Mesenchymal stem cell (in vitro differentiated cells and primary cell): ENCODE data around the gene RRAD.

ENCODE experiments used
- DNase-seq: peaks from one replicate; pipeline ENCODE4 v3.0.0-alpha.2; 2013
- H2AFZ ChIP-seq: one replicate; pipeline ENCODE4 v1.6.1; 2013; ENCODE audit warnings: low read depth, mild to moderate bottlenecking, control low read depth, inconsistent platforms, low read length, moderate library complexity
- H2AK5ac ChIP-seq: 2 replicates; pipeline ENCODE4 v1.6.1; 2013; ENCODE audit warnings: low read length, moderate library complexity, mild to moderate bottlenecking, inconsistent platforms; ENCODE audit not compliant: severe bottlenecking
- H2BK120ac ChIP-seq: one replicate; pipeline ENCODE4 v1.6.1; 2013; ENCODE audit warnings: low read depth, mild to moderate bottlenecking, inconsistent platforms, low read length, moderate library complexity
- H2BK12ac ChIP-seq, 2 experiments: one replicate each; pipeline ENCODE4 v1.6.1; 2013; ENCODE audit warnings: inconsistent platforms in 2 of 2, low read length in 2 of 2, mild to moderate bottlenecking in 2 of 2, moderate library complexity in 2 of 2, control low read depth in 1 of 2
- H2BK15ac ChIP-seq: one replicate; pipeline ENCODE4 v1.6.1; 2013; ENCODE audit warnings: mild to moderate bottlenecking, low read depth, inconsistent platforms; ENCODE audit not compliant: poor library complexity, severe bottlenecking
- H2BK5ac ChIP-seq: 2 replicates; pipeline ENCODE4 v1.6.1; 2013; ENCODE audit warnings: low read depth, mild to moderate bottlenecking, low read length, control low read depth, inconsistent platforms; ENCODE audit not compliant: poor library complexity, severe bottlenecking
- H3K14ac ChIP-seq, 2 experiments: one replicate each; pipeline ENCODE4 v1.6.1; 2013; ENCODE audit warnings: inconsistent platforms in 2 of 2, low read length in 2 of 2, control low read depth in 1 of 2, mild to moderate bottlenecking in 1 of 2, moderate library complexity in 1 of 2
- H3K18ac ChIP-seq, 2 experiments: one replicate each; pipeline ENCODE4 v1.6.1; 2013; ENCODE audit warnings: inconsistent platforms in 2 of 2, low read length in 2 of 2, control low read depth in 1 of 2, low read depth in 1 of 2, mild to moderate bottlenecking in 1 of 2
- H3K23ac ChIP-seq, 2 experiments: one replicate each; pipeline ENCODE4 v1.6.1; 2013; ENCODE audit warnings: inconsistent platforms in 2 of 2, low read length in 2 of 2, mild to moderate bottlenecking in 2 of 2, moderate library complexity in 2 of 2, control low read depth in 1 of 2
- H3K27ac ChIP-seq: 2 replicates; pipeline ENCODE4 v1.5.1; 2013; ENCODE audit warnings: mild to moderate bottlenecking, moderate library complexity, low read length, control low read depth, inconsistent platforms; ENCODE audit not compliant: poor library complexity, severe bottlenecking
- H3K27me3 ChIP-seq, 2 experiments: 2 replicates each; pipeline versions ENCODE4 v1.6.1 to v1.7.0; 2013; ENCODE audit warnings: low read length in 2 of 2, mild to moderate bottlenecking in 2 of 2, moderate library complexity in 2 of 2, control low read depth in 1 of 2, inconsistent platforms in 1 of 2; ENCODE audit not compliant: control insufficient read depth in 1 of 2, insufficient read depth in 1 of 2
- H3K36me3 ChIP-seq, 2 experiments: 2 replicates each; pipeline versions ENCODE4 v1.6.1 to v1.7.0; 2013; ENCODE audit warnings: low read length in 2 of 2, control low read depth in 1 of 2, inconsistent platforms in 1 of 2, low read depth in 1 of 2, mild to moderate bottlenecking in 1 of 2; ENCODE audit not compliant: insufficient read depth in 2 of 2, control insufficient read depth in 1 of 2
- H3K4ac ChIP-seq, 2 experiments: one replicate each; pipeline ENCODE4 v1.6.1; 2013; ENCODE audit warnings: inconsistent platforms in 2 of 2, low read length in 2 of 2, mild to moderate bottlenecking in 2 of 2, moderate library complexity in 2 of 2, control low read depth in 1 of 2, low read depth in 1 of 2
- H3K4me1 ChIP-seq: 2 replicates; pipeline ENCODE4 v1.6.1; 2013; ENCODE audit warnings: low read depth, low read length, control low read depth; ENCODE audit not compliant: control insufficient read depth, insufficient read depth
- H3K4me2 ChIP-seq: 2 replicates; pipeline ENCODE4 v1.6.1; 2013; ENCODE audit warnings: low read length, mild to moderate bottlenecking, inconsistent platforms; ENCODE audit not compliant: poor library complexity, severe bottlenecking
- H3K4me3 ChIP-seq, 2 experiments: 2 replicates each; pipeline versions ENCODE4 v1.5.1 to v1.7.0; 2013; ENCODE audit warnings: low read length in 2 of 2, mild to moderate bottlenecking in 2 of 2, control low read depth in 1 of 2, low read depth in 1 of 2; ENCODE audit not compliant: insufficient read depth in 1 of 2
- H3K79me1 ChIP-seq: replicated peaks from 2 replicates; pipeline ENCODE4 v1.6.1; 2013; ENCODE audit warnings: mild to moderate bottlenecking, control low read depth, low read length, inconsistent platforms; ENCODE audit not compliant: poor library complexity, severe bottlenecking
- H3K9ac ChIP-seq: 2 replicates; pipeline ENCODE4 v1.7.0; 2013; ENCODE audit warnings: mild to moderate bottlenecking, low read length, moderate library complexity
- H3K9me3 ChIP-seq: 2 replicates; pipeline ENCODE4 v1.7.0; 2013; ENCODE audit warnings: mild to moderate bottlenecking, low read length; ENCODE audit not compliant: control insufficient read depth
- H4K8ac ChIP-seq: one replicate; pipeline ENCODE4 v1.6.1; 2013; ENCODE audit warnings: inconsistent platforms, mild to moderate bottlenecking, low read length, moderate library complexity
- H4K91ac ChIP-seq: one replicate; pipeline ENCODE4 v1.6.1; 2013; ENCODE audit warnings: mild to moderate bottlenecking, low read length, inconsistent platforms
- WGBS: methylation state at CpG from one replicate; pipeline ENCODE4 v1.1.7; 2013; ENCODE audit warnings: mixed read lengths; 5-methylcytosine and 5-hydroxymethylcytosine counted together

The RRAD gene

GRCh38 chr16:66926171-66926947 lies 1.0 kb upstream of the RRAD start:
- Histone ChIP-seq H2AK5ac (peak overlapping the region; percentile 88), H3K9me3 (no peaks in the 10 kb centered on the region), H3K4ac (peak overlapping the region; percentile 30 to 54), H2BK120ac (peak overlapping the region; percentile 7), H2BK5ac (no peak overlapping the region), H3K9ac (peak overlapping the region; percentile 33), H3K4me1 (peaks cover 50% of the 10 kb centered on the region), H3K23ac (no peak overlapping the region), H3K18ac (peak overlapping the region; percentile 47 to 86), H3K4me2 (no peak overlapping the region), H2BK12ac (peak overlapping the region; percentile 88 to 98), H3K14ac (peak overlapping the region in 1 of 2 experiments; percentile 91), H3K79me1 (no peaks in the 10 kb centered on the region), H4K8ac (peak overlapping the region; percentile 23), H2AFZ (no peak overlapping the region), H4K91ac (peak overlapping the region; percentile 93), H3K36me3 (peaks cover under 1 to 22% of the 10 kb centered on the region in 2 experiments), H2BK15ac (peak overlapping the region; percentile 74), H3K4me3 (no peak overlapping the region), H3K27ac (peak overlapping the region; percentile 29), H3K27me3 (peaks cover 2 to 20% of the 10 kb centered on the region in 2 experiments)
- WGBS, result 85% methylated on average over 5 of the region's 5 CpGs
- peak; percentile 44 for DNase-seq

- no peak overlapping the region for H3K27ac ChIP-seq
- H2BK12ac ChIP-seq, result peak overlapping the region in 1 of 2 experiments; percentile 61
- no peak overlapping the region for H3K23ac ChIP-seq
- peak overlapping the region in 1 of 2 experiments; percentile 53 for H3K18ac ChIP-seq
- H3K4me1 ChIP-seq, result peaks cover 54% of the 10 kb centered on the region
- H3K79me1 ChIP-seq, result no peaks in the 10 kb centered on the region
- H2AFZ ChIP-seq, result peak overlapping the region; percentile 30
- no peak overlapping the region for H2BK5ac ChIP-seq
- DNase-seq, result peak; percentile 41
- peak overlapping the region; percentile 77 for H3K4me2 ChIP-seq
- peaks cover 8 to 34% of the 10 kb centered on the region in 2 experiments for H3K27me3 ChIP-seq
- WGBS, result 9% methylated on average over 51 of the region's 72 CpGs
- H3K4me3 ChIP-seq, result peak overlapping the region; percentile 61 to 70
- no peak overlapping the region for H3K14ac ChIP-seq
- H4K8ac ChIP-seq, result peak overlapping the region; percentile 22
- no peak overlapping the region for H2BK15ac ChIP-seq
- no peak overlapping the region for H2AK5ac ChIP-seq
- H2BK120ac ChIP-seq, result no peak overlapping the region
- H3K9me3 ChIP-seq, result no peaks in the 10 kb centered on the region
- H3K9ac ChIP-seq, result peak overlapping the region; percentile 62
- peaks cover 0 to 18% of the 10 kb centered on the region in 2 experiments for H3K36me3 ChIP-seq
- no peak overlapping the region for H4K91ac ChIP-seq
- H3K4ac ChIP-seq, result peak overlapping the region in 1 of 2 experiments; percentile 63
Observed at GRCh38 chr16:66924527-66925321, 611 bp downstream of the RRAD start.

GRCh38 chr16:66923866-66924265 lies 1.5 kb downstream of the RRAD start:
- no peak overlapping the region for H3K9ac ChIP-seq
- H3K4me1 ChIP-seq, result peaks cover 63% of the 10 kb centered on the region
- H3K79me1 ChIP-seq, result no peaks in the 10 kb centered on the region
- H3K27me3 ChIP-seq, result peaks cover 8 to 42% of the 10 kb centered on the region in 2 experiments
- H3K9me3 ChIP-seq, result no peaks in the 10 kb centered on the region
- no peak overlapping the region for H2BK15ac ChIP-seq
- no peak overlapping the region for H3K14ac ChIP-seq
- H2AFZ ChIP-seq, result no peak overlapping the region
- peaks cover 0 to 18% of the 10 kb centered on the region in 2 experiments for H3K36me3 ChIP-seq
- peak overlapping the region; percentile 30 for H2AK5ac ChIP-seq
- no peak overlapping the region for H3K4me2 ChIP-seq
- H3K23ac ChIP-seq, result no peak overlapping the region
- no peak for DNase-seq
- no peak overlapping the region for H2BK120ac ChIP-seq
- no peak overlapping the region for H3K4me3 ChIP-seq
- no peak overlapping the region for H3K27ac ChIP-seq
- H2BK5ac ChIP-seq, result no peak overlapping the region
- peak overlapping the region in 1 of 2 experiments; percentile 45 for H2BK12ac ChIP-seq
- no peak overlapping the region for H4K8ac ChIP-seq
- 82% methylated on average over 3 of the region's 3 CpGs for WGBS
- H4K91ac ChIP-seq, result no peak overlapping the region
- H3K4ac ChIP-seq, result no peak overlapping the region
- no peak overlapping the region for H3K18ac ChIP-seq

GRCh38 chr16:66923247-66923731 lies 2.0 kb downstream of the RRAD start:
- Histone ChIP-seq H3K9me3 (no peaks in the 10 kb centered on the region), H3K27ac (no peak overlapping the region), H3K18ac (no peak overlapping the region), H3K4me1 (peaks cover 64% of the 10 kb centered on the region), H3K14ac (no peak overlapping the region), H2AFZ (no peak overlapping the region), H2BK5ac (no peak overlapping the region), H3K27me3 (peaks cover 8 to 48% of the 10 kb centered on the region in 2 experiments), H2AK5ac (no peak overlapping the region), H3K23ac (no peak overlapping the region), H3K4ac (no peak overlapping the region), H2BK12ac (peak overlapping the region in 1 of 2 experiments; percentile 45), H2BK15ac (no peak overlapping the region), H3K9ac (no peak overlapping the region), H3K4me3 (no peak overlapping the region), H4K8ac (no peak overlapping the region), H3K4me2 (no peak overlapping the region), H4K91ac (no peak overlapping the region), H3K36me3 (peaks cover 0 to 18% of the 10 kb centered on the region in 2 experiments), H2BK120ac (no peak overlapping the region), H3K79me1 (no peaks in the 10 kb centered on the region)
- WGBS, result 92% methylated on average over 18 of the region's 18 CpGs
- DNase-seq, result no peak
